RPMI8226 (cell line): ENCODE measurements around the gene SCAI.
"Not testable (repeated sequence)": the region's sequence is repeated elsewhere in the genome, so short reads cannot be mapped to it uniquely, and the experiment has no call there.

Experiments
- DNase-seq: peaks from one replicate; pipeline ENCODE4 v3.0.0-alpha.2; 2015

The SCAI gene

GRCh38 chr9:125147401-125147951, 4.1 kb upstream of the SCAI start:
- no peak for DNase-seq

GRCh38 chr9:125146247-125146646, 2.9 kb upstream of the SCAI start:
- no peak for DNase-seq

- DNase-seq = no peak
Measured at GRCh38 chr9:125145425-125145824, 2.1 kb upstream of the SCAI start.

- peak; percentile 65 for DNase-seq
Measured at GRCh38 chr9:125142560-125143376, 560 bp downstream of the SCAI start.

GRCh38 chr9:125141751-125142150, 1.6 kb downstream of the SCAI start:
- no peak for DNase-seq

- no peak for DNase-seq
Measured at GRCh38 chr9:125141251-125141650, 2.1 kb downstream of the SCAI start.

- no peak for DNase-seq
Measured at GRCh38 chr9:125140576-125140975, 2.8 kb downstream of the SCAI start.

- no peak for DNase-seq
Measured at GRCh38 chr9:125137200-125137599, 6.1 kb downstream of the SCAI start.

GRCh38 chr9:125134976-125135375, 8.4 kb downstream of the SCAI start:
- DNase-seq = no peak

GRCh38 chr9:125133403-125134329, 9.7 kb downstream of the SCAI start:
- DNase-seq = no peak

GRCh38 chr9:125131778-125132177, 11.6 kb downstream of the SCAI start:
- no peak for DNase-seq

- peak; percentile 84 for DNase-seq
Measured at GRCh38 chr9:125126019-125126746, 17.1 kb downstream of the SCAI start.

- DNase-seq = no peak
Measured at GRCh38 chr9:125125523-125125922, 17.8 kb downstream of the SCAI start.

- DNase-seq = no peak
Measured at GRCh38 chr9:125121146-125121545, 22.2 kb downstream of the SCAI start.

- no peak for DNase-seq
Measured at GRCh38 chr9:125119643-125120286, 23.6 kb downstream of the SCAI start.

GRCh38 chr9:125118696-125119095, 24.6 kb downstream of the SCAI start:
- not testable (repeated sequence) for DNase-seq

- not testable (repeated sequence) for DNase-seq
Measured at GRCh38 chr9:125114503-125114902, 28.8 kb downstream of the SCAI start.

- DNase-seq = peak; percentile 0
Measured at GRCh38 chr9:125110464-125110863, 32.9 kb downstream of the SCAI start.

GRCh38 chr9:125108541-125108940, 34.8 kb downstream of the SCAI start:
- not testable (repeated sequence) for DNase-seq

GRCh38 chr9:125106285-125106893, 36.9 kb downstream of the SCAI start:
- DNase-seq = no peak

GRCh38 chr9:125103770-125104460, 39.4 kb downstream of the SCAI start:
- DNase-seq = no peak
